IMR-90 (cell line): ENCODE results near the gene KDM4B. TPM values are rescaled to one million over a fixed set of nuclear protein-coding genes. Genes with fewer than 3 reads are reported as not detected.

ENCODE experiments used
- ATAC-seq: fragments of 200-7000 bp; cut with Tn5 transposase; 2 replicates; pipeline ENCODE4 v1.9.1; 2020; ENCODE audit warnings: low read depth, mild to moderate bottlenecking, moderate library complexity
- BruUV-seq: library from RNA; stranded (reverse); fragments of 400-500 nt; replicated peaks from 2 replicates; lab custom pipeline; 2021; lab: Mats Ljungman, UMichigan
- CTCF ChIA-PET: fragments of 300-600 bp; formaldehyde crosslinking; extraction: SDS; loops from one replicate; lab custom pipeline; 2021; ENCODE audit warnings: antibody characterized with exemption; lab: Yijun Ruan, JAX
- POLR2A ChIA-PET: fragments of 300-600 bp; sonication (Branson Sonifier 250); formaldehyde crosslinking; loops from one replicate; lab custom pipeline; 2022; ENCODE audit warnings: antibody characterized with exemption; ENCODE audit not compliant: unreplicated experiment; lab: Charles Lee
- DNase-seq: peaks from one replicate; pipeline ENCODE4 v3.0.0; 2013
- H2AFZ ChIP-seq: replicated peaks from 2 replicates; pipeline ENCODE3; 2013; ENCODE audit warnings: low read length, mild to moderate bottlenecking; ENCODE audit not compliant: poor library complexity
- H2AK5ac ChIP-seq: 2 replicates; pipeline ENCODE4 v1.6.1; 2013; ENCODE audit warnings: low read depth, low read length, inconsistent platforms
- H2AK9ac ChIP-seq: replicated peaks from 2 replicates; pipeline ENCODE3; 2013; ENCODE audit warnings: mild to moderate bottlenecking, low read depth, low read length, moderate library complexity; ENCODE audit not compliant: poor library complexity
- H2BK120ac ChIP-seq: 2 replicates; pipeline ENCODE4 v1.6.1; 2013; ENCODE audit warnings: low read depth, low read length, inconsistent platforms
- H2BK15ac ChIP-seq: 3 replicates; pipeline ENCODE4 v1.6.1; 2013; ENCODE audit warnings: low read depth, low read length, inconsistent platforms
- H2BK20ac ChIP-seq: 2 replicates; pipeline ENCODE4 v1.6.1; 2013; ENCODE audit warnings: low read depth, mild to moderate bottlenecking, inconsistent platforms, low read length, moderate library complexity
- H2BK5ac ChIP-seq: 2 replicates; pipeline ENCODE4 v1.6.1; 2013; ENCODE audit warnings: mild to moderate bottlenecking, low read depth, low read length, inconsistent platforms; ENCODE audit not compliant: poor library complexity, severe bottlenecking
- H3K14ac ChIP-seq: replicated peaks from 2 replicates; pipeline ENCODE4 v1.6.1; 2013; ENCODE audit warnings: low read depth, low read length, inconsistent platforms
- H3K18ac ChIP-seq: 2 replicates; pipeline ENCODE4 v1.6.1; 2013; ENCODE audit warnings: low read depth, low read length, control low read depth
- H3K23ac ChIP-seq: 2 replicates; pipeline ENCODE4 v1.6.1; 2013; ENCODE audit warnings: low read depth, low read length, inconsistent platforms
- H3K27ac ChIP-seq: 2 replicates; pipeline ENCODE4 v1.5.1; 2013; ENCODE audit warnings: mild to moderate bottlenecking, control low read depth, low read length; ENCODE audit not compliant: insufficient read depth
- H3K27me3 ChIP-seq: 2 replicates; pipeline ENCODE4 v1.6.1; 2013; ENCODE audit warnings: low read length; ENCODE audit not compliant: control insufficient read depth, insufficient read depth
- H3K36me3 ChIP-seq: 2 replicates; pipeline ENCODE4 v1.6.1; 2013; ENCODE audit warnings: low read length, mixed read lengths; ENCODE audit not compliant: control insufficient read depth, insufficient read depth
- H3K4ac ChIP-seq: 2 replicates; pipeline ENCODE4 v1.6.1; 2013; ENCODE audit warnings: low read depth, low read length, inconsistent platforms
- H3K4me1 ChIP-seq: 2 replicates; pipeline ENCODE4 v1.6.1; 2013; ENCODE audit warnings: low read length, mixed read lengths; ENCODE audit not compliant: control insufficient read depth, insufficient read depth
- H3K4me2 ChIP-seq: 2 replicates; pipeline ENCODE4 v1.6.1; 2013; ENCODE audit warnings: low read depth, mild to moderate bottlenecking, control low read depth, low read length, moderate library complexity
- H3K4me3 ChIP-seq: 2 replicates; pipeline ENCODE4 v1.5.1; 2013; ENCODE audit warnings: low read depth, mild to moderate bottlenecking, control low read depth, low read length, moderate library complexity; ENCODE audit not compliant: insufficient read depth
- H3K56ac ChIP-seq: 2 replicates; pipeline ENCODE4 v1.6.1; 2013; ENCODE audit warnings: low read length, inconsistent platforms; ENCODE audit not compliant: insufficient read depth; ENCODE audit errors: extremely low read depth
- H3K79me1 ChIP-seq, 2 experiments: 2 replicates each; pipeline ENCODE4 v1.6.1; 2013; ENCODE audit warnings: low read length in 2 of 2, inconsistent platforms in 1 of 2, low read depth in 1 of 2
- H3K9ac ChIP-seq: 2 replicates; pipeline ENCODE4 v1.6.1; 2013; ENCODE audit warnings: low read depth, low read length, control low read depth
- H3K9me1 ChIP-seq: 2 replicates; pipeline ENCODE4 v1.6.1; 2013; ENCODE audit warnings: low read length, inconsistent platforms; ENCODE audit not compliant: insufficient read depth
- H3K9me3 ChIP-seq: 2 replicates; pipeline ENCODE4 v1.6.1; 2013; ENCODE audit warnings: low read length; ENCODE audit not compliant: control insufficient read depth, insufficient read depth
- H4K20me1 ChIP-seq: 2 replicates; pipeline ENCODE4 v1.6.1; 2013; ENCODE audit warnings: low read length, inconsistent platforms; ENCODE audit not compliant: insufficient read depth
- H4K5ac ChIP-seq: 2 replicates; pipeline ENCODE4 v1.6.1; 2013; ENCODE audit warnings: mild to moderate bottlenecking, low read depth, low read length, control low read depth
- H4K8ac ChIP-seq, 2 experiments: 2 replicates each; pipeline ENCODE4 v1.6.1; 2013; ENCODE audit warnings: low read depth in 2 of 2, low read length in 2 of 2, control low read depth in 1 of 2, inconsistent platforms in 1 of 2
- H4K91ac ChIP-seq: 2 replicates; pipeline ENCODE4 v1.6.1; 2013; ENCODE audit warnings: low read depth, low read length, inconsistent platforms; ENCODE audit not compliant: insufficient read depth
- BHLHE40 ChIP-seq: fragments of 150-350 bp; IDR thresholded peaks from 2 replicates; pipeline ENCODE4 v1.6.1; 2016; ENCODE audit warnings: mild to moderate bottlenecking, low read depth, low read length
- CEBPB ChIP-seq: IDR thresholded peaks from 2 replicates; pipeline ENCODE4 v1.6.1; 2012; ENCODE audit warnings: low read depth, low read length, improper control_type of control experiment
- CTCF ChIP-seq: conservative IDR thresholded peaks from 2 replicates; pipeline ENCODE4 v1.5.1; 2012; ENCODE audit warnings: mild to moderate bottlenecking, low read depth, low read length, improper control_type of control experiment
- MAFK ChIP-seq: IDR thresholded peaks from 2 replicates; pipeline ENCODE4 v1.6.1; 2012; ENCODE audit warnings: low read depth, low read length, improper control_type of control experiment
- MAZ ChIP-seq: IDR thresholded peaks from 2 replicates; pipeline ENCODE4 v1.6.1; 2012; ENCODE audit warnings: low read depth, mild to moderate bottlenecking, low read length, improper control_type of control experiment, moderate library complexity, borderline replicate concordance
- MXI1 ChIP-seq: IDR thresholded peaks from 2 replicates; pipeline ENCODE4 v1.6.1; 2012; ENCODE audit warnings: low read depth, mild to moderate bottlenecking, low read length, moderate library complexity, borderline replicate concordance
- POLR2A ChIP-seq: IDR thresholded peaks from 2 replicates; pipeline ENCODE4 v1.6.1; 2012; ENCODE audit warnings: mild to moderate bottlenecking, low read depth, low read length
- RAD21 ChIP-seq: IDR thresholded peaks from 2 replicates; pipeline ENCODE4 v1.6.1; 2012; ENCODE audit warnings: low read length, improper control_type of control experiment
- RCOR1 ChIP-seq: IDR thresholded peaks from 2 replicates; pipeline ENCODE4 v1.6.1; 2012; ENCODE audit warnings: mild to moderate bottlenecking, low read length, improper control_type of control experiment; ENCODE audit not compliant: insufficient replicate concordance
- RFX5 ChIP-seq: IDR thresholded peaks from 2 replicates; pipeline ENCODE4 v1.8.0; 2012; ENCODE audit warnings: low read depth, mild to moderate bottlenecking, low read length, moderate library complexity
- USF2 ChIP-seq: fragments of 150-350 bp; IDR thresholded peaks from 2 replicates; pipeline ENCODE4 v1.6.1; 2017; ENCODE audit warnings: mild to moderate bottlenecking, antibody characterized with exemption, low read length, low read depth
- WGBS, 2 experiments: methylation state at CpG; one replicate each; pipeline versions ENCODE4 v1.1.5 to v1.1.7; 2013; ENCODE audit warnings: missing lambda C conversion rate in 2 of 2; ENCODE audit not compliant: insufficient read length in 1 of 2; ENCODE audit errors: extremely low coverage in 2 of 2; 5-methylcytosine and 5-hydroxymethylcytosine counted together
- dilution Hi-C: fragments of 300-500 bp; cut with HindIII; formaldehyde crosslinking; loops from one replicate; pipeline ENCODE4 v1.14.3; 2018; ENCODE audit warnings: low sequenced_read_pairs; ENCODE audit not compliant: unreplicated experiment
- in situ Hi-C: fragments of 300-500 bp; cut with MboI; formaldehyde crosslinking; loops from 3 replicates; pipeline ENCODE4 v1.14.3; 2019; ENCODE audit warnings: low sequenced_read_pairs, inconsistent platforms, mixed read lengths
- intact Hi-C: fragments of 100-400 bp; cut with micrococcal nuclease; formaldehyde crosslinking; loops from 2 replicates; pipeline ENCODE4 v1.10.0; 2022
- polyA plus RNA-seq, 3 experiments: library from polyadenylated mRNA; depleted of rRNA; stranded (reverse); fragments of >200 nt; gene quantifications; 2 replicates each; pipeline ENCODE4 v1.2.3, GENCODE V29; 2012; ENCODE audit warnings: low replicate concordance in 1 of 3
- total RNA-seq: library from RNA; depleted of rRNA; stranded (reverse); fragments of >200 nt; gene quantifications from 2 replicates; pipeline ENCODE4 v1.2.3, GENCODE V29; 2012

The KDM4B gene
- total and polyA plus RNA-seq, 2 of the 4 experiments (the other 2 are of a cell fraction) = 5.0 to 17.9 TPM

GRCh38 chr19:5036698-5037563 lies 68.0 kb downstream of the KDM4B start:
- H2BK20ac ChIP-seq = no peak overlapping the region
- H2BK15ac ChIP-seq = no peak overlapping the region
- peaks cover 7 to 75% of the 10 kb centered on the region in 2 experiments; a peak in 3 of 4 replicates for H3K79me1 ChIP-seq
- no TSS peak for BruUV-seq
- ChIA-PET POLR2A (no interaction called here), CTCF (interaction anchor here (0.6 to 1.6 kb wide), 2 partner anchors 12 to 288 kb away, joined by 4 read pairs; no protein-coding TSS in a partner anchor)
- intact Hi-C loops (loop anchor here (10.0 kb wide), 1 partner anchor 302 kb away; no protein-coding TSS in a partner anchor), dilution Hi-C loops (no loop called here), in situ Hi-C loops (no loop called here)
- peaks cover 65% of the 10 kb centered on the region for H4K20me1 ChIP-seq
- H3K4me3 ChIP-seq = no peak overlapping the region
- 39% methylated on average over 26 of the region's 36 CpGs; no CpG with 5 or more reads in 1 of the 2 experiments for whole genome bisulfite sequencing, 2 experiments
- H3K4ac ChIP-seq = no peak overlapping the region
- no peak overlapping the region for H3K9ac ChIP-seq
- no peaks in the 10 kb centered on the region for H3K9me1 ChIP-seq
- no peak overlapping the region for H3K56ac ChIP-seq
- no peak for TF ChIP-seq CEBPB
- TF ChIP-seq MXI1 = no peak
- TF ChIP-seq RCOR1 = no peak
- TF ChIP-seq POLR2A = no peak
- no peak for TF ChIP-seq USF2
- no peak for TF ChIP-seq CTCF
- TF ChIP-seq MAZ = 0 out of 2 replicates have a peak, but pooled peaks have one; percentile 24
- TF ChIP-seq RFX5 = no peak
- TF ChIP-seq MAFK = no peak
- TF ChIP-seq RAD21 = no peak
- TF ChIP-seq BHLHE40 = peak; percentile 40; the same call in 1 of the 2 replicates
- H3K18ac ChIP-seq = no peak overlapping the region
- no peaks in the 10 kb centered on the region for H3K9me3 ChIP-seq
- H4K91ac ChIP-seq = no peak overlapping the region
- H2AK5ac ChIP-seq = 0 out of 2 replicates have a peak overlapping the region, but pooled peaks have one; percentile 22
- H3K36me3 ChIP-seq = peaks cover 54% of the 10 kb centered on the region
- peak overlapping the region; percentile 48; the same call in 1 of the 2 replicates for H3K23ac ChIP-seq
- peak overlapping the region; percentile 1 for H3K4me2 ChIP-seq
- no peak overlapping the region for H3K27ac ChIP-seq
- H4K8ac ChIP-seq = no peak overlapping the region; a peak in 1 of 4 replicates
- H2BK120ac ChIP-seq = no peak overlapping the region
- no peak overlapping the region for H4K5ac ChIP-seq
- peak overlapping the region; percentile 1 for H2AK9ac ChIP-seq
- H2AFZ ChIP-seq = peak overlapping the region; percentile 62
- H3K14ac ChIP-seq = no peak overlapping the region
- DNase-seq (peak; percentile 72), ATAC-seq (peak; percentile 59)
- H3K27me3 ChIP-seq = no peaks in the 10 kb centered on the region
- H3K4me1 ChIP-seq = peaks cover 11% of the 10 kb centered on the region; the same call in 1 of the 2 replicates
- H2BK5ac ChIP-seq = no peak overlapping the region
